HG02840 (cell line): ENCODE results near the gene USP20.
"Not testable (repeated sequence)": the region's sequence is repeated elsewhere in the genome, so short reads cannot be mapped to it uniquely, and the experiment has no call there.

Experiments used
- ATAC-seq: cut with Tn5 transposase; IDR thresholded peaks from one replicate; pipeline ENCODE4 v1.9.1; 2021; ENCODE audit warnings: mild to moderate bottlenecking, moderate library complexity, moderate number of reproducible peaks; ENCODE audit not compliant: unreplicated experiment, low FRiP score

USP20 gene

GRCh38 chr9:129887334-129888292, 52.4 kb downstream of the USP20 start:
- no peak for ATAC-seq

GRCh38 chr9:129888293-129889121, 53.2 kb downstream of the USP20 start:
- ATAC-seq = peak; percentile 67

GRCh38 chr9:129889122-129889940, 54.1 kb downstream of the USP20 start:
- ATAC-seq = no peak

GRCh38 chr9:129889941-129890717, 54.9 kb downstream of the USP20 start:
- ATAC-seq = no peak

GRCh38 chr9:129890718-129891299, 55.6 kb downstream of the USP20 start:
- ATAC-seq = not testable (repeated sequence)

GRCh38 chr9:129891569-129891968, 56.3 kb downstream of the USP20 start:
- ATAC-seq = no peak

- ATAC-seq = no peak
Observed at GRCh38 chr9:129894120-129894823, 59.0 kb downstream of the USP20 start.

GRCh38 chr9:129895376-129896268, 60.4 kb downstream of the USP20 start:
- no peak for ATAC-seq

- ATAC-seq = no peak
Observed at GRCh38 chr9:129897263-129897662, 62.0 kb downstream of the USP20 start.

- no peak for ATAC-seq
Observed at GRCh38 chr9:129898185-129898584, 62.9 kb downstream of the USP20 start.

- ATAC-seq = no peak
Observed at GRCh38 chr9:129899620-129900019, 64.4 kb downstream of the USP20 start.

GRCh38 chr9:129900263-129901027, 65.2 kb downstream of the USP20 start:
- peak; percentile 53 for ATAC-seq

- ATAC-seq = no peak
Observed at GRCh38 chr9:129901993-129902739, 66.9 kb downstream of the USP20 start.

- no peak for ATAC-seq
Observed at GRCh38 chr9:129902740-129903134, 67.5 kb downstream of the USP20 start.

GRCh38 chr9:129904734-129905133, 69.5 kb downstream of the USP20 start:
- no peak for ATAC-seq

GRCh38 chr9:129906298-129906697, 71.0 kb downstream of the USP20 start:
- no peak for ATAC-seq
